Osteoblast (primary cell): ENCODE data around the gene NT5DC1. TPM values are rescaled to one million over a fixed set of nuclear protein-coding genes. Genes with fewer than 3 reads are reported as not detected.
A peak's percentile ranks its signal among the peaks of the same experiment; 100 is the strongest.

Experiments
- DNase-seq: peaks from one replicate; pipeline ENCODE4 v3.0.0; 2011; ENCODE audit warnings: low spot score, mixed read lengths; ENCODE audit not compliant: insufficient read length; ENCODE audit errors: missing footprints
- H2AFZ ChIP-seq: 2 replicates; pipeline ENCODE4 v1.6.0; 2011; ENCODE audit warnings: mild to moderate bottlenecking, low read length
- H3K27ac ChIP-seq: 2 replicates; pipeline ENCODE4 v1.5.1; 2011; ENCODE audit warnings: mild to moderate bottlenecking, low read depth, low read length, moderate library complexity
- H3K27me3 ChIP-seq: 2 replicates; pipeline ENCODE4 v1.6.0; 2012; ENCODE audit warnings: mild to moderate bottlenecking, control low read depth, inconsistent platforms, low read length, moderate library complexity; ENCODE audit not compliant: insufficient read depth
- H3K36me3 ChIP-seq: 2 replicates; pipeline ENCODE4 v1.5.1; 2011; ENCODE audit warnings: mild to moderate bottlenecking, low read length, control low read depth, moderate library complexity; ENCODE audit not compliant: insufficient read depth
- H3K4me1 ChIP-seq: 2 replicates; pipeline ENCODE4 v1.5.1; 2011; ENCODE audit warnings: mild to moderate bottlenecking, low read length, control low read depth, moderate library complexity; ENCODE audit not compliant: insufficient read depth
- H3K4me2 ChIP-seq: 2 replicates; pipeline ENCODE4 v1.6.0; 2011; ENCODE audit warnings: mild to moderate bottlenecking, low read length; ENCODE audit not compliant: insufficient read depth
- H3K4me3 ChIP-seq: fragments of 200-600 bp; sonication (generic); 3 replicates; pipeline ENCODE4 v1.5.1; 2012; ENCODE audit warnings: mild to moderate bottlenecking, low read length, inconsistent platforms; ENCODE audit not compliant: insufficient read depth
- H3K79me2 ChIP-seq: 2 replicates; pipeline ENCODE4 v1.6.0; 2012; ENCODE audit warnings: mild to moderate bottlenecking, low read length, control low read depth, inconsistent platforms; ENCODE audit not compliant: insufficient read depth
- H3K9me3 ChIP-seq: 2 replicates; pipeline ENCODE4 v1.5.1; 2011; ENCODE audit warnings: low read depth, low read length, control low read depth
- H4K20me1 ChIP-seq: 2 replicates; pipeline ENCODE4 v1.6.0; 2012; ENCODE audit warnings: mild to moderate bottlenecking, low read length, control low read depth; ENCODE audit not compliant: insufficient read depth
- CTCF ChIP-seq: IDR thresholded peaks from 2 replicates; pipeline ENCODE4 v1.5.1; 2011; ENCODE audit warnings: mild to moderate bottlenecking, low read depth, low read length, moderate library complexity; ENCODE audit errors: extremely low read depth
- total RNA-seq: library from RNA; depleted of rRNA; stranded (reverse); fragments of >200 nt; gene quantifications from 2 replicates; pipeline ENCODE4 v1.2.3, GENCODE V29; 2012

NT5DC1 gene
- total RNA-seq, 1 donor, result 7.2 TPM

GRCh38 chr6:116192786-116193185 lies 92.1 kb downstream of the NT5DC1 start:
- Histone ChIP-seq H3K27ac (no peak overlapping the region), H3K4me3 (no peak overlapping the region), H4K20me1 (no peaks in the 10 kb centered on the region), H3K4me2 (peak overlapping the region; percentile 14), H3K79me2 (no peaks in the 10 kb centered on the region), H3K9me3 (no peaks in the 10 kb centered on the region), H3K4me1 (peaks cover 24% of the 10 kb centered on the region), H3K36me3 (no peaks in the 10 kb centered on the region), H2AFZ (peak overlapping the region; percentile 16), H3K27me3 (no peaks in the 10 kb centered on the region)
- no peak for DNase-seq
- TF ChIP-seq CTCF, result no peak

- Histone ChIP-seq H3K4me2 (no peak overlapping the region), H3K27ac (no peak overlapping the region), H3K36me3 (no peaks in the 10 kb centered on the region), H3K79me2 (no peaks in the 10 kb centered on the region), H3K4me1 (peaks cover 8% of the 10 kb centered on the region), H3K4me3 (no peak overlapping the region), H3K27me3 (no peaks in the 10 kb centered on the region), H4K20me1 (no peaks in the 10 kb centered on the region), H3K9me3 (no peaks in the 10 kb centered on the region), H2AFZ (no peak overlapping the region)
- no peak for DNase-seq
- TF ChIP-seq CTCF, result no peak
Observed at GRCh38 chr6:116196841-116197240, 96.2 kb downstream of the NT5DC1 start.

- no peak for DNase-seq
Observed at GRCh38 chr6:116200619-116201249, 100.1 kb downstream of the NT5DC1 start.

GRCh38 chr6:116201538-116201937 lies 100.9 kb downstream of the NT5DC1 start:
- no peak overlapping the region for H3K27ac ChIP-seq
- DNase-seq, result no peak
- no peak overlapping the region for H2AFZ ChIP-seq
- no peaks in the 10 kb centered on the region for H3K36me3 ChIP-seq
- H3K4me2 ChIP-seq, result no peak overlapping the region
- no peak for TF ChIP-seq CTCF
- no peaks in the 10 kb centered on the region for H3K9me3 ChIP-seq
- H3K4me3 ChIP-seq, result no peak overlapping the region
- no peaks in the 10 kb centered on the region for H3K27me3 ChIP-seq
- H3K4me1 ChIP-seq, result peaks cover 9% of the 10 kb centered on the region
- no peaks in the 10 kb centered on the region for H4K20me1 ChIP-seq
- H3K79me2 ChIP-seq, result no peaks in the 10 kb centered on the region

More at GRCh38 chr6:116200619-116201249, 100.1 kb downstream of the NT5DC1 start:
- no peaks in the 10 kb centered on the region for H3K9me3 ChIP-seq
- no peak overlapping the region for H3K4me3 ChIP-seq
- no peak for TF ChIP-seq CTCF
- no peak overlapping the region for H2AFZ ChIP-seq
- H3K27me3 ChIP-seq, result no peaks in the 10 kb centered on the region
- H3K27ac ChIP-seq, result no peak overlapping the region
- H3K4me1 ChIP-seq, result peaks cover 2% of the 10 kb centered on the region
- H3K79me2 ChIP-seq, result no peaks in the 10 kb centered on the region
- H3K4me2 ChIP-seq, result no peak overlapping the region
- no peaks in the 10 kb centered on the region for H3K36me3 ChIP-seq
- H4K20me1 ChIP-seq, result no peaks in the 10 kb centered on the region
